ENCODE measurements around the gene NODAL. TPM values are rescaled to one million over a fixed set of nuclear protein-coding genes. Genes with fewer than 3 reads are reported as not detected.
"Not testable (repeated sequence)": the region's sequence is repeated elsewhere in the genome, so short reads cannot be mapped to it uniquely, and the experiment has no call there.

Gene NODAL
- not detected for total RNA-seq

DNA sequence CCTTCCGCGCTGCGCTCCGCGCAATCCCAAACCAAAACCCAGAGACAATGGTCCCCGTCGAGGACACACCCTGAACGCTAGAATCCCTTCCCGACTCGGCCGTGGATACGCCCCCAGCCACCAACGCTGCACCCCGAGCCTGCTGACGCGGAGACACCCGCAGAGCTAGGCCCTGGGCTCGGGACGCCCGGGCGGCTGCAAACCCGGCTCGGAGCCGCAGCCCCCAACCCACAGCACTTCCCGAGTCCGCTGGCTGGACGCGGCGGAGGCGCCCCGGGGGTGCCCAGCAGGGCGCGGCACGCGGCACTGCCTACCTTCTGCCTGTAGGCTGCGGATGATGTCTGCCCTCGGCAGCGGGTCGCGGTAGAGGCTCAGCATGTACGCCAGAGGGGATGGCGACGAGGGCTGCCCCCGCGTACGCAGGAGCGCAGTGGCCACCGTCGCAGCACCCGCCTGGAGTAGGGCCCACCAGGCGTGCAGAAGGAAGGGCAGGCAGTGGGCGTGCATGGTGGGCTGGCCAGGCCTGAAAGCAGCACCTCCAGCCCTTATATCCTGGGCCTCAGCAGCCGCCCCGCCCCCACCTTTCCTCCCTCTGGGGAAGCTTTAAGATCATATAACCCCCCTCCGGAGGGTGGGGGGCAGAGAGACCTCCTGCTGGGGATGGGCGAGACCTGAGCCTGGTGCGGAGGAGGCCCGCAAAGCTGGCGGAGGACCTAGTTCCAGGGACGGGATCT, at the start of gene NODAL:
TSS of gene NODAL (minus strand) at position 521 of the 734 bp plus-strand sequence. CDS start at position 507, 14 bp downstream.
- Histone ChIP-seq H3K9me3 (no peaks in the 10 kb centered on the region), H3K4me1 (peaks cover 15 to 37% (median 16%) of the 10 kb centered on the region in 3 donors), H3K27me3 (peaks cover 10 to 55% (median 20%) of the 10 kb centered on the region in 4 donors), H3K27ac (no peak within 1 kb of the TSS), H3K4me3 (peak within 1 kb of the TSS in 3 of 4 donors; percentile 4 to 60 (median 34)), H3K36me3 (no peaks in the 10 kb centered on the region)
- TF ChIP-seq, protein P1, sequence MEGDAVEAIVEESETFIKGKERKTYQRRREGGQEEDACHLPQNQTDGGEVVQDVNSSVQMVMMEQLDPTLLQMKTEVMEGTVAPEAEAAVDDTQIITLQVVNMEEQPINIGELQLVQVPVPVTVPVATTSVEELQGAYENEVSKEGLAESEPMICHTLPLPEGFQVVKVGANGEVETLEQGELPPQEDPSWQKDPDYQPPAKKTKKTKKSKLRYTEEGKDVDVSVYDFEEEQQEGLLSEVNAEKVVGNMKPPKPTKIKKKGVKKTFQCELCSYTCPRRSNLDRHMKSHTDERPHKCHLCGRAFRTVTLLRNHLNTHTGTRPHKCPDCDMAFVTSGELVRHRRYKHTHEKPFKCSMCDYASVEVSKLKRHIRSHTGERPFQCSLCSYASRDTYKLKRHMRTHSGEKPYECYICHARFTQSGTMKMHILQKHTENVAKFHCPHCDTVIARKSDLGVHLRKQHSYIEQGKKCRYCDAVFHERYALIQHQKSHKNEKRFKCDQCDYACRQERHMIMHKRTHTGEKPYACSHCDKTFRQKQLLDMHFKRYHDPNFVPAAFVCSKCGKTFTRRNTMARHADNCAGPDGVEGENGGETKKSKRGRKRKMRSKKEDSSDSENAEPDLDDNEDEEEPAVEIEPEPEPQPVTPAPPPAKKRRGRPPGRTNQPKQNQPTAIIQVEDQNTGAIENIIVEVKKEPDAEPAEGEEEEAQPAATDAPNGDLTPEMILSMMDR (IDR thresholded peaks at IDR 0.05), result peak in 1 of 6 experiments; percentile 5
- TF ChIP-seq POLR2A (IDR thresholded peaks at IDR 0.05), result no peak
- DNase-seq, result no peak
- 40% methylated on average over 1 of the region's 60 CpGs; no CpG with 5 or more reads in 1 of the 2 donors for WGBS, 2 donors
- intact Hi-C loops (cut with DNase I), result no loop called here

DNA sequence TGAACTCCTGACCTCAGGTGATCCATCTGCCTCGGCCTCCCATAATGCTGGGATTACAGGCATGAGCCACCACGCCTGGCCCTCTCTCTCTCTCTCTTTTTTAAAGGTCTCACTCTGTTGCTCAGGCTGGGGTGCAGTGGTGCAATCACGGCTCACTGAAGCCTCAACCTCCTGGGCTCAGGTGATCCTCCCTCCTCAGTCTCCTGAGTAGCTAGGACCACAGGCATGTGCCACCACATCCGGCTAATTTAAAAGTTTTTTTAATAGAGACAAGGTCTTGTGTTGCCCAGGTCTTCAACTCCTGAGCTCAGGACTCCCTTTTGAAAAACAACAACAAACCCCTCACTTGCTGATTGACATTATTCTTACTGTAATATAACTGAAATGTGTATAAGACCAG, 48.7 kb upstream of the NODAL start:
- TF ChIP-seq, protein P1 (IDR thresholded peaks at IDR 0.05), result no peak
- no peak for TF ChIP-seq POLR2A (IDR thresholded peaks at IDR 0.05)
- DNase-seq, result no peak
- H3K27me3 ChIP-seq, result no peaks in the 10 kb centered on the region
- no peaks in the 10 kb centered on the region for H3K36me3 ChIP-seq
- H3K9me3 ChIP-seq, result no peaks in the 10 kb centered on the region
- intact Hi-C loops (cut with DNase I), result no loop called here
- WGBS, 2 donors, result 89 to 93% methylated on average over 3 to 4 of the region's 4 CpGs
- H3K27ac ChIP-seq, result no peak overlapping the region
- H3K4me3 ChIP-seq, result no peak overlapping the region
- peaks cover 0 to 31% (median 4%) of the 10 kb centered on the region in 3 donors for H3K4me1 ChIP-seq

DNA sequence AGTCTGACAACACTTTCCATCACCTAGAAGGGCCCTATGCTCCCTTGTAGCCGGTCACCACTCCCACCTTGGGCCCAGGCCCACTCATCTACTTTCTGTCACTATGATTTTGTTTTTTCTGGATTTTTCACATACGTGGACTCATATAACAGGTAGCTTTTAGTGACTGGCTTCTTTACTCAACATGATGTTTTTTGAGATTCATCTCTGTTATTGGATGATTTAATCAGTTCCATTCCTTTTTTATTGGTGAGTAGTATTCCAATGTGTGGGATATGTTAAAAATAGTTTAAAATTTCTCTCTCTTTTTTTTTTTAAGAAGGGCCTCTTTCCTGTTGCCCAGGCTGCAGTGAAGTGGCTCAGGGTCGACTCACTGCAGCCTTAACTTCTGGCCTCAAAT, 46.3 kb upstream of the NODAL start:
- no peaks in the 10 kb centered on the region for H3K36me3 ChIP-seq
- H3K27ac ChIP-seq, result no peak overlapping the region
- H3K4me3 ChIP-seq, result no peak overlapping the region
- H3K27me3 ChIP-seq, result no peaks in the 10 kb centered on the region
- H3K9me3 ChIP-seq, result no peaks in the 10 kb centered on the region
- peaks cover 0 to 22% (median 8%) of the 10 kb centered on the region in 3 donors for H3K4me1 ChIP-seq
- WGBS, 2 donors, result 83 to 87% methylated on average over 3 of the region's 3 CpGs
- DNase-seq, result no peak
- TF ChIP-seq POLR2A (IDR thresholded peaks at IDR 0.05), result no peak
- TF ChIP-seq, protein P1 (IDR thresholded peaks at IDR 0.05), result no peak
- intact Hi-C loops (cut with DNase I), result no loop called here

- Histone ChIP-seq H3K27ac (peak overlapping the region in 1 of 4 donors; percentile 86), H3K4me1 (peaks cover 15 to 53% (median 32%) of the 10 kb centered on the region in 3 donors)
- H3K27me3 ChIP-seq; intact Hi-C loops (cut with DNase I); H3K9me3 ChIP-seq; H3K36me3 ChIP-seq; H3K4me3 ChIP-seq; DNase-seq: not testable (repeated sequence)
- WGBS, 2 donors, result 81 to 99% methylated on average over 6 of the region's 6 CpGs
Observed at GRCh38 chr10:70483872-70484271, 42.4 kb upstream of the NODAL start.

GRCh38 chr10:70482982-70483760, 41.7 kb upstream of the NODAL start:
- TF ChIP-seq, protein P1 (IDR thresholded peaks at IDR 0.05), result no peak
- TF ChIP-seq POLR2A (IDR thresholded peaks at IDR 0.05), result no peak
- Histone ChIP-seq H3K4me3 (no peak overlapping the region), H3K9me3 (no peaks in the 10 kb centered on the region), H3K27ac (peak overlapping the region in 3 of 4 donors; percentile 8 to 86 (median 61)), H3K4me1 (peaks cover 22 to 60% (median 34%) of the 10 kb centered on the region in 3 donors), H3K27me3 (peaks cover 0 to 14% (median 0%) of the 10 kb centered on the region in 4 donors), H3K36me3 (no peaks in the 10 kb centered on the region)
- no peak for DNase-seq
- 66 to 74% methylated on average over 6 to 7 of the region's 8 CpGs for WGBS, 2 donors
- intact Hi-C loops (cut with DNase I), result no loop called here
